IMR-90 (cell line): Measurements from ENCODE around the gene PARD3. TPM values are rescaled to one million over a fixed set of nuclear protein-coding genes. Genes with fewer than 3 reads are reported as not detected.

Experiments used
- ATAC-seq: fragments of 200-7000 bp; cut with Tn5 transposase; 2 replicates; pipeline ENCODE4 v1.9.1; 2020; ENCODE audit warnings: low read depth, mild to moderate bottlenecking, moderate library complexity
- BruUV-seq: library from RNA; stranded (reverse); fragments of 400-500 nt; replicated peaks from 2 replicates; lab custom pipeline; 2021; lab: Mats Ljungman, UMichigan
- CTCF ChIA-PET: fragments of 300-600 bp; formaldehyde crosslinking; extraction: SDS; loops from one replicate; lab custom pipeline; 2021; ENCODE audit warnings: antibody characterized with exemption; lab: Yijun Ruan, JAX
- POLR2A ChIA-PET: fragments of 300-600 bp; sonication (Branson Sonifier 250); formaldehyde crosslinking; loops from one replicate; lab custom pipeline; 2022; ENCODE audit warnings: antibody characterized with exemption; ENCODE audit not compliant: unreplicated experiment; lab: Charles Lee
- DNase-seq: peaks from one replicate; pipeline ENCODE4 v3.0.0; 2013
- H2AFZ ChIP-seq: replicated peaks from 2 replicates; pipeline ENCODE3; 2013; ENCODE audit warnings: low read length, mild to moderate bottlenecking; ENCODE audit not compliant: poor library complexity
- H2AK5ac ChIP-seq: 2 replicates; pipeline ENCODE4 v1.6.1; 2013; ENCODE audit warnings: low read depth, low read length, inconsistent platforms
- H2AK9ac ChIP-seq: replicated peaks from 2 replicates; pipeline ENCODE3; 2013; ENCODE audit warnings: mild to moderate bottlenecking, low read depth, low read length, moderate library complexity; ENCODE audit not compliant: poor library complexity
- H2BK120ac ChIP-seq: 2 replicates; pipeline ENCODE4 v1.6.1; 2013; ENCODE audit warnings: low read depth, low read length, inconsistent platforms
- H2BK15ac ChIP-seq: 3 replicates; pipeline ENCODE4 v1.6.1; 2013; ENCODE audit warnings: low read depth, low read length, inconsistent platforms
- H2BK20ac ChIP-seq: 2 replicates; pipeline ENCODE4 v1.6.1; 2013; ENCODE audit warnings: low read depth, mild to moderate bottlenecking, inconsistent platforms, low read length, moderate library complexity
- H2BK5ac ChIP-seq: 2 replicates; pipeline ENCODE4 v1.6.1; 2013; ENCODE audit warnings: mild to moderate bottlenecking, low read depth, low read length, inconsistent platforms; ENCODE audit not compliant: poor library complexity, severe bottlenecking
- H3K14ac ChIP-seq: replicated peaks from 2 replicates; pipeline ENCODE4 v1.6.1; 2013; ENCODE audit warnings: low read depth, low read length, inconsistent platforms
- H3K18ac ChIP-seq: 2 replicates; pipeline ENCODE4 v1.6.1; 2013; ENCODE audit warnings: low read depth, low read length, control low read depth
- H3K23ac ChIP-seq: 2 replicates; pipeline ENCODE4 v1.6.1; 2013; ENCODE audit warnings: low read depth, low read length, inconsistent platforms
- H3K27ac ChIP-seq: 2 replicates; pipeline ENCODE4 v1.5.1; 2013; ENCODE audit warnings: mild to moderate bottlenecking, control low read depth, low read length; ENCODE audit not compliant: insufficient read depth
- H3K27me3 ChIP-seq: 2 replicates; pipeline ENCODE4 v1.6.1; 2013; ENCODE audit warnings: low read length; ENCODE audit not compliant: control insufficient read depth, insufficient read depth
- H3K36me3 ChIP-seq: 2 replicates; pipeline ENCODE4 v1.6.1; 2013; ENCODE audit warnings: low read length, mixed read lengths; ENCODE audit not compliant: control insufficient read depth, insufficient read depth
- H3K4ac ChIP-seq: 2 replicates; pipeline ENCODE4 v1.6.1; 2013; ENCODE audit warnings: low read depth, low read length, inconsistent platforms
- H3K4me1 ChIP-seq: 2 replicates; pipeline ENCODE4 v1.6.1; 2013; ENCODE audit warnings: low read length, mixed read lengths; ENCODE audit not compliant: control insufficient read depth, insufficient read depth
- H3K4me2 ChIP-seq: 2 replicates; pipeline ENCODE4 v1.6.1; 2013; ENCODE audit warnings: low read depth, mild to moderate bottlenecking, control low read depth, low read length, moderate library complexity
- H3K4me3 ChIP-seq: 2 replicates; pipeline ENCODE4 v1.5.1; 2013; ENCODE audit warnings: low read depth, mild to moderate bottlenecking, control low read depth, low read length, moderate library complexity; ENCODE audit not compliant: insufficient read depth
- H3K56ac ChIP-seq: 2 replicates; pipeline ENCODE4 v1.6.1; 2013; ENCODE audit warnings: low read length, inconsistent platforms; ENCODE audit not compliant: insufficient read depth; ENCODE audit errors: extremely low read depth
- H3K79me1 ChIP-seq, 2 experiments: 2 replicates each; pipeline ENCODE4 v1.6.1; 2013; ENCODE audit warnings: low read length in 2 of 2, inconsistent platforms in 1 of 2, low read depth in 1 of 2
- H3K9ac ChIP-seq: 2 replicates; pipeline ENCODE4 v1.6.1; 2013; ENCODE audit warnings: low read depth, low read length, control low read depth
- H3K9me1 ChIP-seq: 2 replicates; pipeline ENCODE4 v1.6.1; 2013; ENCODE audit warnings: low read length, inconsistent platforms; ENCODE audit not compliant: insufficient read depth
- H3K9me3 ChIP-seq: 2 replicates; pipeline ENCODE4 v1.6.1; 2013; ENCODE audit warnings: low read length; ENCODE audit not compliant: control insufficient read depth, insufficient read depth
- H4K20me1 ChIP-seq: 2 replicates; pipeline ENCODE4 v1.6.1; 2013; ENCODE audit warnings: low read length, inconsistent platforms; ENCODE audit not compliant: insufficient read depth
- H4K5ac ChIP-seq: 2 replicates; pipeline ENCODE4 v1.6.1; 2013; ENCODE audit warnings: mild to moderate bottlenecking, low read depth, low read length, control low read depth
- H4K8ac ChIP-seq, 2 experiments: 2 replicates each; pipeline ENCODE4 v1.6.1; 2013; ENCODE audit warnings: low read depth in 2 of 2, low read length in 2 of 2, control low read depth in 1 of 2, inconsistent platforms in 1 of 2
- H4K91ac ChIP-seq: 2 replicates; pipeline ENCODE4 v1.6.1; 2013; ENCODE audit warnings: low read depth, low read length, inconsistent platforms; ENCODE audit not compliant: insufficient read depth
- BHLHE40 ChIP-seq: fragments of 150-350 bp; IDR thresholded peaks from 2 replicates; pipeline ENCODE4 v1.6.1; 2016; ENCODE audit warnings: mild to moderate bottlenecking, low read depth, low read length
- CEBPB ChIP-seq: IDR thresholded peaks from 2 replicates; pipeline ENCODE4 v1.6.1; 2012; ENCODE audit warnings: low read depth, low read length, improper control_type of control experiment
- CHD1 ChIP-seq: IDR thresholded peaks from 2 replicates; pipeline ENCODE4 v1.6.1; 2012; ENCODE audit warnings: low read depth, low read length, improper control_type of control experiment
- FOS ChIP-seq: fragments of 150-350 bp; IDR thresholded peaks from 2 replicates; pipeline ENCODE4 v1.6.1; 2016; ENCODE audit warnings: low read depth, low read length
- MAFK ChIP-seq: IDR thresholded peaks from 2 replicates; pipeline ENCODE4 v1.6.1; 2012; ENCODE audit warnings: low read depth, low read length, improper control_type of control experiment
- MAZ ChIP-seq: IDR thresholded peaks from 2 replicates; pipeline ENCODE4 v1.6.1; 2012; ENCODE audit warnings: low read depth, mild to moderate bottlenecking, low read length, improper control_type of control experiment, moderate library complexity, borderline replicate concordance
- MXI1 ChIP-seq: IDR thresholded peaks from 2 replicates; pipeline ENCODE4 v1.6.1; 2012; ENCODE audit warnings: low read depth, mild to moderate bottlenecking, low read length, moderate library complexity, borderline replicate concordance
- NFE2L2 ChIP-seq: fragments of 150-350 bp; IDR thresholded peaks from 2 replicates; pipeline ENCODE4 v1.6.1; 2016; ENCODE audit warnings: low read depth, mild to moderate bottlenecking, low read length
- POLR2A ChIP-seq: IDR thresholded peaks from 2 replicates; pipeline ENCODE4 v1.6.1; 2012; ENCODE audit warnings: mild to moderate bottlenecking, low read depth, low read length
- RAD21 ChIP-seq: IDR thresholded peaks from 2 replicates; pipeline ENCODE4 v1.6.1; 2012; ENCODE audit warnings: low read length, improper control_type of control experiment
- RCOR1 ChIP-seq: IDR thresholded peaks from 2 replicates; pipeline ENCODE4 v1.6.1; 2012; ENCODE audit warnings: mild to moderate bottlenecking, low read length, improper control_type of control experiment; ENCODE audit not compliant: insufficient replicate concordance
- RFX5 ChIP-seq: IDR thresholded peaks from 2 replicates; pipeline ENCODE4 v1.8.0; 2012; ENCODE audit warnings: low read depth, mild to moderate bottlenecking, low read length, moderate library complexity
- SMC3 ChIP-seq: fragments of 150-350 bp; IDR thresholded peaks from 2 replicates; pipeline ENCODE4 v1.6.1; 2016; ENCODE audit warnings: low read depth, mild to moderate bottlenecking, antibody characterized with exemption, low read length, moderate library complexity
- WGBS, 2 experiments: methylation state at CpG; one replicate each; pipeline versions ENCODE4 v1.1.5 to v1.1.7; 2013; ENCODE audit warnings: missing lambda C conversion rate in 2 of 2; ENCODE audit not compliant: insufficient read length in 1 of 2; ENCODE audit errors: extremely low coverage in 2 of 2; 5-methylcytosine and 5-hydroxymethylcytosine counted together
- dilution Hi-C: fragments of 300-500 bp; cut with HindIII; formaldehyde crosslinking; loops from one replicate; pipeline ENCODE4 v1.14.3; 2018; ENCODE audit warnings: low sequenced_read_pairs; ENCODE audit not compliant: unreplicated experiment
- in situ Hi-C: fragments of 300-500 bp; cut with MboI; formaldehyde crosslinking; loops from 3 replicates; pipeline ENCODE4 v1.14.3; 2019; ENCODE audit warnings: low sequenced_read_pairs, inconsistent platforms, mixed read lengths
- intact Hi-C: fragments of 100-400 bp; cut with micrococcal nuclease; formaldehyde crosslinking; loops from 2 replicates; pipeline ENCODE4 v1.10.0; 2022
- polyA plus RNA-seq, 3 experiments: library from polyadenylated mRNA; depleted of rRNA; stranded (reverse); fragments of >200 nt; gene quantifications; 2 replicates each; pipeline ENCODE4 v1.2.3, GENCODE V29; 2012; ENCODE audit warnings: low replicate concordance in 1 of 3
- total RNA-seq: library from RNA; depleted of rRNA; stranded (reverse); fragments of >200 nt; gene quantifications from 2 replicates; pipeline ENCODE4 v1.2.3, GENCODE V29; 2012
- TF ChIP-seq, protein P1 (sequence below): fragments of 150-350 bp; IDR thresholded peaks from 2 replicates; pipeline ENCODE4 v1.6.1; 2016; ENCODE audit warnings: low read depth, mild to moderate bottlenecking, low read length, moderate library complexity, borderline replicate concordance
- TF ChIP-seq, protein P2 (sequence below): fragments of 150-350 bp; IDR thresholded peaks from 2 replicates; pipeline ENCODE4 v1.6.1; 2017; ENCODE audit warnings: mild to moderate bottlenecking, antibody characterized with exemption, low read length, low read depth
- TF ChIP-seq, protein P3 (sequence below): conservative IDR thresholded peaks from 2 replicates; pipeline ENCODE4 v1.5.1; 2012; ENCODE audit warnings: mild to moderate bottlenecking, low read depth, low read length, improper control_type of control experiment

Gene PARD3
- total and polyA plus RNA-seq, 2 of the 4 experiments (the other 2 are of a cell fraction), result 14.6 to 37.5 TPM

DNA sequence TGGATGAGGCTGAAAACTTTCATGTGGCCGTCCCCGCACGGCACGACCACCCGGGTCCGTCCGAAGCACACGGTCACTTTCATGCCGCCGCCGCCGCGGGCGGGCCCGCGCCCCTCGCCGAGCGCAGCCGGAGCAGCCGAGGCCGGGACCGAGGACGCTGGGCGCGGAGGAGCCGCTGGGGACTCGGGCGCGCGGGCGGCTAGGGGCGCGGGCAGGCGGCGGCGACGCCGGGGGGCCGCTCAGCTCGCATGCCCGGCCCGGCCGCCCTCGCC lies 247 bp downstream of the PARD3 start:
- 0% methylated on average over 32 of the region's 45 CpGs; no CpG with 5 or more reads in 1 of the 2 experiments for WGBS, 2 experiments
- DNase-seq (no peak), ATAC-seq (peak; percentile 9)
- Histone ChIP-seq H3K4me2 (peak overlapping the region; percentile 36; the same call in 1 of the 2 replicates), H4K20me1 (peaks cover 41% of the 10 kb centered on the region), H3K27me3 (peaks cover 2% of the 10 kb centered on the region; the same call in 1 of the 2 replicates), H3K79me1 (peaks cover 31 to 42% of the 10 kb centered on the region in 2 experiments), H3K18ac (peak overlapping the region; percentile 82; the same call in 1 of the 2 replicates), H3K56ac (no peak overlapping the region), H2BK5ac (peak overlapping the region; percentile 79), H4K8ac (peak overlapping the region; percentile 75 to 79; a peak in 1 of 4 replicates), H4K91ac (no peak overlapping the region), H3K4me1 (peaks cover 4% of the 10 kb centered on the region), H2BK120ac (no peak overlapping the region), H3K4ac (peak overlapping the region; percentile 56; the same call in 1 of the 2 replicates), H2AK5ac (no peak overlapping the region), H2AFZ (peak overlapping the region; percentile 93), H3K36me3 (no peaks in the 10 kb centered on the region), H3K9ac (peak overlapping the region; percentile 81), H3K27ac (peak overlapping the region; percentile 93), H2BK15ac (no peak overlapping the region), H2BK20ac (no peak overlapping the region), H3K4me3 (peak overlapping the region; percentile 98), H3K23ac (no peak overlapping the region), H3K14ac (peak overlapping the region; percentile 81; the same call in 1 of the 2 replicates), H3K9me1 (peaks cover 7% of the 10 kb centered on the region), H4K5ac (peak overlapping the region; percentile 75; the same call in 1 of the 2 replicates), H3K9me3 (no peaks in the 10 kb centered on the region), H2AK9ac (no peak overlapping the region)
- intact Hi-C loops (loop anchor here (2.0 to 10.0 kb wide), 3 partner anchors 93 to 210 kb away; no protein-coding TSS in a partner anchor), in situ Hi-C loops (no loop called here), dilution Hi-C loops (no loop called here)
- CTCF ChIA-PET, result interaction anchor here (1.7 kb wide), 1 partner anchor 91 kb away, joined by 5 read pairs; no protein-coding TSS in a partner anchor
- POLR2A ChIA-PET, result no interaction called here
- no TSS peak for BruUV-seq
- TF ChIP-seq MAFK (no peak), RCOR1 (no peak), SMC3 (no peak), CHD1 (no peak), POLR2A (no peak), RAD21 (no peak), BHLHE40 (no peak), RFX5 (no peak), CEBPB (no peak), FOS (no peak), MAZ (no peak), MXI1 (no peak), NFE2L2 (no peak)
- TF ChIP-seq, protein P1, sequence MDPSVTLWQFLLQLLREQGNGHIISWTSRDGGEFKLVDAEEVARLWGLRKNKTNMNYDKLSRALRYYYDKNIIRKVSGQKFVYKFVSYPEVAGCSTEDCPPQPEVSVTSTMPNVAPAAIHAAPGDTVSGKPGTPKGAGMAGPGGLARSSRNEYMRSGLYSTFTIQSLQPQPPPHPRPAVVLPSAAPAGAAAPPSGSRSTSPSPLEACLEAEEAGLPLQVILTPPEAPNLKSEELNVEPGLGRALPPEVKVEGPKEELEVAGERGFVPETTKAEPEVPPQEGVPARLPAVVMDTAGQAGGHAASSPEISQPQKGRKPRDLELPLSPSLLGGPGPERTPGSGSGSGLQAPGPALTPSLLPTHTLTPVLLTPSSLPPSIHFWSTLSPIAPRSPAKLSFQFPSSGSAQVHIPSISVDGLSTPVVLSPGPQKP, result no peak
- TF ChIP-seq, protein P2, sequence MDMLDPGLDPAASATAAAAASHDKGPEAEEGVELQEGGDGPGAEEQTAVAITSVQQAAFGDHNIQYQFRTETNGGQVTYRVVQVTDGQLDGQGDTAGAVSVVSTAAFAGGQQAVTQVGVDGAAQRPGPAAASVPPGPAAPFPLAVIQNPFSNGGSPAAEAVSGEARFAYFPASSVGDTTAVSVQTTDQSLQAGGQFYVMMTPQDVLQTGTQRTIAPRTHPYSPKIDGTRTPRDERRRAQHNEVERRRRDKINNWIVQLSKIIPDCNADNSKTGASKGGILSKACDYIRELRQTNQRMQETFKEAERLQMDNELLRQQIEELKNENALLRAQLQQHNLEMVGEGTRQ, result no peak
- TF ChIP-seq, protein P3, sequence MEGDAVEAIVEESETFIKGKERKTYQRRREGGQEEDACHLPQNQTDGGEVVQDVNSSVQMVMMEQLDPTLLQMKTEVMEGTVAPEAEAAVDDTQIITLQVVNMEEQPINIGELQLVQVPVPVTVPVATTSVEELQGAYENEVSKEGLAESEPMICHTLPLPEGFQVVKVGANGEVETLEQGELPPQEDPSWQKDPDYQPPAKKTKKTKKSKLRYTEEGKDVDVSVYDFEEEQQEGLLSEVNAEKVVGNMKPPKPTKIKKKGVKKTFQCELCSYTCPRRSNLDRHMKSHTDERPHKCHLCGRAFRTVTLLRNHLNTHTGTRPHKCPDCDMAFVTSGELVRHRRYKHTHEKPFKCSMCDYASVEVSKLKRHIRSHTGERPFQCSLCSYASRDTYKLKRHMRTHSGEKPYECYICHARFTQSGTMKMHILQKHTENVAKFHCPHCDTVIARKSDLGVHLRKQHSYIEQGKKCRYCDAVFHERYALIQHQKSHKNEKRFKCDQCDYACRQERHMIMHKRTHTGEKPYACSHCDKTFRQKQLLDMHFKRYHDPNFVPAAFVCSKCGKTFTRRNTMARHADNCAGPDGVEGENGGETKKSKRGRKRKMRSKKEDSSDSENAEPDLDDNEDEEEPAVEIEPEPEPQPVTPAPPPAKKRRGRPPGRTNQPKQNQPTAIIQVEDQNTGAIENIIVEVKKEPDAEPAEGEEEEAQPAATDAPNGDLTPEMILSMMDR, result no peak
